GM18951 (cell line): Measurements from ENCODE around the gene SMCO3.

Experiments
- POLR2A ChIP-seq: IDR thresholded peaks from 4 replicates; pipeline ENCODE4 v1.6.1; 2011; ENCODE audit warnings: mild to moderate bottlenecking; ENCODE audit not compliant: insufficient read length, insufficient read depth; ENCODE audit errors: extremely low read depth
- in situ Hi-C: fragments of 300-500 bp; cut with MboI; formaldehyde crosslinking; loops from one replicate; pipeline ENCODE4 v1.12.0; 2022; ENCODE audit warnings: low sequenced_read_pairs, mixed read lengths, inconsistent platforms; ENCODE audit not compliant: unreplicated experiment

Gene SMCO3

DNA sequence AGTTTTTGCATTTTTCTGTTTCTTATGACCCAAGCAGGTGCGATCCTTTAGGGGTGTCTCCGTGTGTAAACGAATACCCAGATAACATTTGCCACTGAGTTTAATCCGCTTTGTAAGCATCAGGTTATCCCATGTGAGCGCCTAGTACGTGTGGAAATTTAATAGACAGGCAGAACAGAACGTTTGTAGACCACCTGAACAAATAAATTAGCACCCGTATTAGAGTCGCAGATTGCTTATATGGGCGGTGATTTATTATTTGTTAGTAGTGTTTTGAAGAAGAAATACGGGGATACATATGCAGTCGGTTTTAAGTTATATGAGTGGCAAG lies 10.2 kb downstream of the SMCO3 start:
- in situ Hi-C loops = no loop called here
- TF ChIP-seq POLR2A = no peak

DNA sequence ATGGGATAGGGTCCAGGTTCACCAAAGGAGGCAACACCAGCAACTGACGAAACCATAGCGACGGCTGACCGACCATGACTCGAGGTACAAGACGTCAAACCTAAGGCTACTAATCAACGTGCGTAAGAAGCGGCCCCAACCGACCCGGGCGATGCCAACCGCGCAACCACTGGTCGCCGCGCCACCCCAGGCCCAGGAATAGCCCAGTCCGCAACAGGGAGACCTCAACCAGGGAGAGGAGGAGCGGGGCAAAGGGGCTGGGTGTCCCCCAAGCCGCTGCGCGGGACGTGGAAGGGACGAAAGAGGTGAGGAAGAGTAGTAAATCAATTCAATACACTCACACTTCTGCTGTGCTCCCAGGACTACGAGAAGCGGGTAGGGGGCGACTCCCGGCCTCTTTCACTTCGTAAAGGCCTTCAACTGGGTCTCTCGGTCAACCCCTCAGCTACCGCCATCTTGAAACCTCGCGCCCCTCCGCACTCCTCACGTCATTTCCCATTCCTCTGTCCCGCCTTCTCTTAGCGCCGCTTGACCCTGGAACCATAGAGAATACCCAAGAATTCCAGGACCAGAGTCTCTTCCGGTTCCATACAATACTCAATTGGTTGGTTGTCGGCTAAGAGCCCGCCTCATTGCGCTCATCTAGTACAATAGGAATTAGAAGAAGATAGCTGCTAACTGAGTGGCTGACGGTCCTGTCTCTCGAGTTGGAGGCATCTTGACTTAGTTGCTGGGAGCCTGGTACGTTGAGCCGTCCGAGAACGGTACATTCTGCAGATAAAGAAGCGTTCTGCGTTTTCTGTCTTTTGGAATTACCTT lies 10.8 kb downstream of the SMCO3 start, which contains the start of the genes C12orf60 and WBP11:
Gene C12orf60, plus strand, starts transcription at position 660 of the 819 bp plus-strand sequence. CDS start 19,266 bp downstream, outside the sequence.
Gene WBP11, minus strand, starts transcription at position 468 of the 819 bp plus-strand sequence. CDS start 2,095 bp downstream, outside the sequence.
- in situ Hi-C loops = no loop called here
- TF ChIP-seq POLR2A = peak; percentile 86

DNA sequence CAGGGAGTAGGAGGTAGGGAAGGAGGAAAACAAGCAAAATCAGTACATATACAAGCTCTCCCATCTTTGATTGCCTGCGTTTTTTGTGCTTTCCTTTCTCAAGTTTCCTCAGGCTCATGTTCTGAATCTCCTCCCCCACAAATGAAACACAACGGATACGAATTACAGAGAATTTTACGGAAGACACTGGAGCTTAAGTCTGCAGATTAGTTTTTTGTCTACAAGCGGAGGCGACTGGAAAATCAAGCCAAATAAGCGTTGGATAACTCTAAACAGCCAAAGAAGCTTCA lies 11.3 kb downstream of the SMCO3 start:
- no peak for TF ChIP-seq POLR2A
- in situ Hi-C loops = no loop called here

- in situ Hi-C loops = no loop called here
- no peak for TF ChIP-seq POLR2A
These were observed 11.7 kb downstream of the SMCO3 start for GRCh38 chr12:14802247-14802646.

DNA sequence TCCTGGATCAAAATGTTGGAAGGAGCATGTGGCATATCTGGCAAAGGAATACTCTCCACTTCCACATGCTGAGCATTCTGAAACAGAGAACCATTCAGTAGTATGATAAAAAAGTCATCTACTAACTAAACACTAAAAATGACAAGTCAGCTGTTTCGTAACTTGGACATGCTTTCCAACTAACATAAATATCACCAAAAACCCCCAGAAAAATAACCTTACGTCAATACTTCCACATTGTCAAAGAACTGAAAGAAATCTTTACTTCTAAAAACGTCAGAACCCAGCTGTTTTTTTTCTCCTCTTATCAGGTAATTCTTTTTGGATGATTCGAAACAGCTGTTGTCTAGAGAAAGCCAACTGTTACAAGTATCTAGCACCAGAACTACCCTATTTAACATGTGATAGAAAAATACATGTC lies 18.9 kb downstream of the SMCO3 start:
- no peak for TF ChIP-seq POLR2A
- in situ Hi-C loops = no loop called here

DNA sequence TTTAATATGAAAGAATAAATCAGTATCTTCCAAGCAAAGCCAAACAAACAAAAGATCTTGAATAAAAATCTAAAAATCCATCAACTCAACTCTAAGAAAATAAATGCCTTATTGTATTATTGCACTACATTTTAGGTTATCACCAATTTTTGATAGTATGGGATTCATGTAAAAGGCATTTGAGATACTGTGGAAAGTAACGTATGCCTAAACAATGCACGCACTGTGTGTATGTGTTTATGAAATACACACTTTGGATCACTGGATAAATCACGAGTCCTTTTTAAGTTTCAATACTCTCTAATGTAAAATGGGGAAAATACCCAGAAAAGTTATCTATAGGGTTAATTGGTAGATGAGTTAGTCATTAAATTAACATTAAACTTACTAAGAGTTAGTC lies 28.4 kb downstream of the SMCO3 start:
- in situ Hi-C loops = no loop called here
- no peak for TF ChIP-seq POLR2A

DNA sequence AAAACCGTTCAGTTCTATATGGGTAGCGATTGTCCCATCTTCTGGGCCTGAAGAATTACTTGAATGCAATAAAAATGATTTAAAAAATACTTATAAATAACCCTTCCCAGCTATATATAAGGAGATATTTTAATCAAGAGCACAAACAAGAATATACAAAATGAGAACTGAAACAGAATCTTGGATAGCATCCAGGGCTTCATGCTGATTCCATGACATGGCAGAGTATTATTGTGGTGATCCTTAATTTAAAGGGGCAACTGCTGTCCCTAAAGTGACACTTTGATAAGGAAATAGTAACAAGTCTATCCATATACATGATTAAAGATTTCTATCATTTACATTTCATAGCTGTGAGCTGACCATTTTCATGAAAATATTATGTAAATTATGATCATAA lies 29.5 kb downstream of the SMCO3 start:
- in situ Hi-C loops = no loop called here
- no peak for TF ChIP-seq POLR2A

GRCh38 chr12:14782756-14783155 lies 31.2 kb downstream of the SMCO3 start:
- in situ Hi-C loops = no loop called here
- no peak for TF ChIP-seq POLR2A

DNA sequence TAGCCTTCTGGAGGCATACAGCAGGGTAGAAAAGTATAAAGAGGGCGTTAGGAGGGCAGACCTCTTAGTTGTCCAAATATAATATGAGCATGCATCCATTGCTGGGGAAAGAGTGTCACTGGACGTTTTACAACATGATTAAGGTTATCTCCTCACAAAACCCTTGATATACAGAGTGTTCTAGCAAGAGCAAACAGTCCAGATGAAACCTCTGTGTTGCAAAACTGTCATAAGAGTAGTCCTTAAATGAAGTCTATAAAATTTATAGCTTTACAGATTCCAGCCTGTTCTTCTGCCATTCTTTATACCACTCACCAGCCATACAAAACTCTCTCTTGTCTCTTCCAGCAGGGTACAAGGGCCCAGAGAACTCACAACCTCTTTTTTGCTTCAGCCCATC lies 32.4 kb downstream of the SMCO3 start:
- TF ChIP-seq POLR2A = no peak
- in situ Hi-C loops = no loop called here

DNA sequence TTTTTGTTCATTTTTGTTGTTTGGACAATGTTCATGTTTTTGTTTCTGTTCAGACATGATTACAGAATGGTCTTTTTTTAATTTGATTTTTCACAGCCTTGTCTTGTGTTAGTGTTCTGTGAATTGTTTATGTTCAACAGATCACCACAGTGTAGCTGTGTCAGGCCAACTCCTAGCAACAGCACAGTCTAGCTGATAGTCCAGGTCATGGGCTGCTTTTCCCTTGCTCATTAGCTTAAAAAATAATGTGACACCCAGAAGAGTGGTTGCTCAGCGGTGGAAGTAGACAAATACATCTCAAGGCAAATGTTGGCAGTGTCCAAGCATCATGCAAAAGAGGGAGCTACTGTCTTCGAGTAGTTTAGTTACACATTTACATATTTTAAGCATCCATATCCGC lies 33.1 kb downstream of the SMCO3 start:
- in situ Hi-C loops = no loop called here

DNA sequence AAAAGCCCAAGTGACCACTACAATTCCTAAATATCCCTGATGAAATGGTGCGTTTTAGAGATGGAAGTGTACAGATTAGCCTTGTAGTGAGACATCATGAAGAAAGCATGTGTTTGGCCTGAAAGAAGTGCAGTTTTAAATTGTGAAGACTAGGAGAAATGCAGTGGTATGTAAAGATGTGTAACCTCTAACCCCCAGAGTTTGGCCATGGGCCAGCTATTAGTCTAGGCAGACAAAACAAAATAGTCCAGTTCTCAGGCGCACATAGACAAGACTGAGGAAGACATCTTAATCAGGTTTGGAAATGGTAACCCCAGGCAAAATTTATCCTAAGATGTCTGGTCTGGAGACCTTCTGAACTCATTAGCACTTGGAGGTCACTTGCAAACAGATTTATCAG lies 34.1 kb downstream of the SMCO3 start:
- TF ChIP-seq POLR2A = no peak
- in situ Hi-C loops = no loop called here

More for the DNA sequence above, 33.1 kb downstream of the SMCO3 start:
- no peak for TF ChIP-seq POLR2A

DNA sequence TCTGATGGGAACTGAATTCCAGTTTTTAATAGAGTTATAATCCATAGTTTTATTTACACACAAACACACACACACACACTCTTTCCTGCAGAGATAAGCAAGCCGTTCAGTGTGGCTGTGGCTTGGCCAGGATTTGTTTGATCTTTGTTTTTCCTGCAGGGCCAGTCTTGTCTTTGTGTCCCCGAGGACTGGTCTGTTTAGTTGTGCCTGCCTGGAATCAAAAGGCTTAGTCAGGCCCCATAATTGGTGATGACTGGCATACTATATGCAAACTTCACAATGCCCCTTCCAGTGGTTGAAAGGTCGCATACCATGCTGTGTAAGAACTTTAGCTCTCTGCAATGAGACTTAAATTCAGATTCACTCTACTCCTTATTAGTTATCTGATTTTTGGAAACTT lies 36.7 kb downstream of the SMCO3 start:
- TF ChIP-seq POLR2A = no peak
- in situ Hi-C loops = no loop called here

- in situ Hi-C loops = no loop called here
- TF ChIP-seq POLR2A = no peak
These were observed 37.6 kb downstream of the SMCO3 start for GRCh38 chr12:14776236-14776961.

DNA sequence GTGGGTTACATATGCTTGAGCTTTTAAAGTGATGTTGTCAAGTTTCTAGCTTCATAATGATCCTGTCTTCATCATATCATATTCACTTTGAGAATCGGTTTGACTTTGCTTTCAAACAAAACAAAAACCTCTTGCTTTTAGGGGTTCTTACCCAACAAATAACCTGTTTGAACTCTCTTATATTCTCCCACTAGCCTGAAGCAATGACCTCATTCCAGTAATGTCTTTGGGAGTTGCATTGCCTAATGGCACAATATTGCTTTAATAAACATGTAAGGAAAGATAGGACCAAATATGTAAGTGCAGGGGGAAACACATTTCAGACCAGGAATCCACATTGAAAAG lies 38.4 kb downstream of the SMCO3 start:
- no peak for TF ChIP-seq POLR2A
- in situ Hi-C loops = no loop called here

- in situ Hi-C loops = no loop called here
- TF ChIP-seq POLR2A = no peak
These were observed 38.9 kb downstream of the SMCO3 start for GRCh38 chr12:14774906-14775635.
